Right atrium auricular region (tissue), 2 donors: ENCODE measurements around the gene PGAP6. TPM values are rescaled to one million over a fixed set of nuclear protein-coding genes. Genes with fewer than 3 reads are reported as not detected.

ENCODE experiments used
- DNase-seq: peaks from one replicate; pipeline ENCODE4 v3.0.0-alpha.2; 2019; ENCODE audit warnings: low spot score
- H3K27ac ChIP-seq, 2 donors: fragments of 200-600 bp; sonication (generic); 1 replicate in 1 of 2; 2 replicates in 1 of 2; pipeline ENCODE4 v1.5.1; 2016 to 2019
- H3K27me3 ChIP-seq, 2 donors: fragments of 200-600 bp; sonication (generic); one replicate each; pipeline versions ENCODE4 v1.5.1 to v1.6.0; 2017 to 2019
- H3K36me3 ChIP-seq: fragments of 200-600 bp; sonication (generic); one replicate; pipeline ENCODE4 v1.5.1; 2016
- H3K4me1 ChIP-seq, 2 donors: fragments of 200-600 bp; sonication (generic); one replicate each; pipeline versions ENCODE4 v1.5.1 to v1.6.0; 2017 to 2019
- H3K4me3 ChIP-seq, 2 donors: fragments of 200-600 bp; sonication (generic); 1 replicate in 1 of 2; 2 replicates in 1 of 2; pipeline ENCODE4 v1.5.1; 2017 to 2019; ENCODE audit warnings: mild to moderate bottlenecking in 1 of 2, moderate library complexity in 1 of 2
- H3K9me3 ChIP-seq, 2 donors: fragments of 200-600 bp; sonication (generic); one replicate each; pipeline ENCODE4 v1.5.1; 2019
- CTCF ChIP-seq, 2 donors: fragments of 200-600 bp; sonication (generic); IDR thresholded peaks; one replicate each; pipeline ENCODE4 v1.5.1; 2019; ENCODE audit warnings: antibody characterized with exemption in 2 of 2
- total RNA-seq, 2 donors: library from RNA; depleted of rRNA; stranded (reverse); fragments of >200 nt; gene quantifications; one replicate each; pipeline ENCODE4 v1.1.0, GENCODE V29; 2016

The PGAP6 gene
- 10 to 100 TPM; 34.0 to 41.1 TPM for total RNA-seq

- Histone ChIP-seq H3K27ac (peak within 1 kb of the TSS; percentile 87 to 90), H3K27me3 (no peaks in the 10 kb centered on the region), H3K4me3 (peak within 1 kb of the TSS; percentile 96 to 97), H3K9me3 (no peaks in the 10 kb centered on the region), H3K36me3 (peaks cover 4% of the 10 kb centered on the region), H3K4me1 (peaks cover 0 to 50% of the 10 kb centered on the region in 2 donors)
- TF ChIP-seq CTCF (IDR thresholded peaks at IDR 0.05), result no peak
- DNase-seq, result no peak
These were observed at the start of gene PGAP6 for GRCh38 chr16:381789-382717. PGAP6 (minus strand) TSS chr16:381978; CDS start chr16:381821, 157 bp downstream.

GRCh38 chr16:430904-431303, 49.1 kb upstream of the PGAP6 start:
- DNase-seq, result no peak
- no peak for TF ChIP-seq CTCF (IDR thresholded peaks at IDR 0.05)
- H3K4me3 ChIP-seq, result no peak overlapping the region
- no peaks in the 10 kb centered on the region for H3K9me3 ChIP-seq
- H3K27me3 ChIP-seq, result no peaks in the 10 kb centered on the region
- no peak overlapping the region for H3K27ac ChIP-seq
- no peaks in the 10 kb centered on the region for H3K36me3 ChIP-seq
- H3K4me1 ChIP-seq, result peaks cover 0 to 19% of the 10 kb centered on the region in 2 donors

- DNase-seq, result no peak
- H3K9me3 ChIP-seq, result no peaks in the 10 kb centered on the region
- peaks cover 0 to 39% of the 10 kb centered on the region in 2 donors for H3K4me1 ChIP-seq
These were observed 45.5 kb upstream of the PGAP6 start for GRCh38 chr16:427250-427649.

GRCh38 chr16:426906-427249, 45.1 kb upstream of the PGAP6 start:
- no peak for DNase-seq
- Histone ChIP-seq H3K4me3 (peak overlapping the region; percentile 71 to 73), H3K27me3 (no peaks in the 10 kb centered on the region), H3K4me1 (peaks cover 0 to 39% of the 10 kb centered on the region in 2 donors), H3K9me3 (no peaks in the 10 kb centered on the region), H3K27ac (peak overlapping the region; percentile 51 to 81), H3K36me3 (no peaks in the 10 kb centered on the region)
- no peak for TF ChIP-seq CTCF (IDR thresholded peaks at IDR 0.05)

More at GRCh38 chr16:427250-427649, 45.5 kb upstream of the PGAP6 start:
- Histone ChIP-seq H3K27me3 (no peaks in the 10 kb centered on the region), H3K4me3 (peak overlapping the region; percentile 71 to 73), H3K27ac (peak overlapping the region; percentile 51 to 81), H3K36me3 (no peaks in the 10 kb centered on the region)
- no peak for TF ChIP-seq CTCF (IDR thresholded peaks at IDR 0.05)

GRCh38 chr16:426115-426905, 44.5 kb upstream of the PGAP6 start:
- Histone ChIP-seq H3K9me3 (no peaks in the 10 kb centered on the region), H3K4me3 (peak overlapping the region; percentile 71 to 73), H3K4me1 (peaks cover 0 to 39% of the 10 kb centered on the region in 2 donors), H3K36me3 (no peaks in the 10 kb centered on the region), H3K27ac (peak overlapping the region; percentile 51 to 81), H3K27me3 (no peaks in the 10 kb centered on the region)
- no peak for TF ChIP-seq CTCF (IDR thresholded peaks at IDR 0.05)
- DNase-seq, result no peak
